Neural cell (in vitro differentiated cells): Measurements from ENCODE around the gene TMEM258. TPM values are rescaled to one million over a fixed set of nuclear protein-coding genes. Genes with fewer than 3 reads are reported as not detected.

Experiments
- H2AFZ ChIP-seq: fragments of 200-600, 300-800 bp; sonication (generic), shearing (Covaris generic); 2 replicates; pipeline ENCODE4 v1.6.0; 2014; ENCODE audit warnings: low read depth, mild to moderate bottlenecking, antibody characterized with exemption, low read length, moderate library complexity
- H3F3A ChIP-seq: fragments of 200-600 bp; shearing (Covaris generic); 2 replicates; pipeline ENCODE4 v1.6.1; 2016; ENCODE audit warnings: mild to moderate bottlenecking, moderate library complexity, mixed read lengths, antibody characterized with exemption, low read length; ENCODE audit not compliant: insufficient read depth, poor library complexity, severe bottlenecking
- H3K27ac ChIP-seq: fragments of 200-600, 300-800 bp; sonication (generic), shearing (Covaris generic); 2 replicates; pipeline ENCODE4 v1.5.1; 2014; ENCODE audit warnings: mild to moderate bottlenecking, low read length, moderate library complexity
- H3K27me3 ChIP-seq: fragments of 300-800, 200-600 bp; sonication (generic), shearing (Covaris generic); 2 replicates; pipeline ENCODE4 v1.6.0; 2014; ENCODE audit warnings: mild to moderate bottlenecking, low read depth, low read length, moderate library complexity; ENCODE audit not compliant: insufficient read depth
- H3K36me3 ChIP-seq: fragments of 300-800, 200-600 bp; sonication (generic), shearing (Covaris generic); 2 replicates; pipeline ENCODE4 v1.5.1; 2014; ENCODE audit warnings: mild to moderate bottlenecking, antibody characterized with exemption, low read length, moderate library complexity; ENCODE audit not compliant: insufficient read depth
- H3K4me2 ChIP-seq: fragments of 300-800, 200-600 bp; sonication (generic), shearing (Covaris generic); 2 replicates; pipeline ENCODE4 v1.6.0; 2014; ENCODE audit warnings: mild to moderate bottlenecking, low read length
- H3K4me3 ChIP-seq: fragments of 300-800, 200-600 bp; sonication (generic), shearing (Covaris generic); 2 replicates; pipeline ENCODE4 v1.5.1; 2014; ENCODE audit warnings: mild to moderate bottlenecking, low read length, moderate library complexity
- H3K79me2 ChIP-seq: fragments of 200-600 bp; shearing (Covaris generic); replicated peaks from 2 replicates; pipeline ENCODE4 v1.6.0; 2014; ENCODE audit warnings: mild to moderate bottlenecking, low read length, moderate library complexity; ENCODE audit not compliant: insufficient read depth
- H3K9ac ChIP-seq: fragments of 300-800, 200-600 bp; sonication (generic), shearing (Covaris generic); 2 replicates; pipeline ENCODE4 v1.6.1; 2016; ENCODE audit warnings: mild to moderate bottlenecking, low read length, mixed read lengths
- H3K9me2 ChIP-seq: fragments of 200-600 bp; shearing (Covaris generic); 2 replicates; pipeline ENCODE4 v1.6.1; 2016; ENCODE audit warnings: mild to moderate bottlenecking, low read length, mixed read lengths; ENCODE audit not compliant: insufficient read depth
- H3K9me3 ChIP-seq: fragments of 200-600, 300-800 bp; sonication (generic), shearing (Covaris generic); 2 replicates; pipeline ENCODE4 v1.6.1; 2016; ENCODE audit warnings: mild to moderate bottlenecking, mixed run types, low read length, moderate library complexity, mixed read lengths
- H4K20me1 ChIP-seq: fragments of 200-600 bp; shearing (Covaris generic); 2 replicates; pipeline ENCODE4 v1.6.1; 2016; ENCODE audit warnings: mild to moderate bottlenecking, mixed run types; ENCODE audit not compliant: insufficient read depth
- EP300 ChIP-seq: fragments of 450-650 bp; conservative IDR thresholded peaks from 2 replicates; pipeline ENCODE4 v1.6.1; 2014; ENCODE audit warnings: antibody characterized with exemption, mild to moderate bottlenecking, moderate library complexity; ENCODE audit not compliant: poor library complexity, severe bottlenecking
- EZH2 ChIP-seq: fragments of 200-600, 300-800 bp; shearing (Covaris generic), sonication (generic); IDR thresholded peaks from 2 replicates; pipeline ENCODE4 v1.6.1; 2014; ENCODE audit warnings: antibody characterized with exemption, low read length, borderline replicate concordance, mild to moderate bottlenecking; ENCODE audit not compliant: insufficient read depth, poor library complexity, severe bottlenecking
- MXI1 ChIP-seq: fragments of 450-650 bp; conservative IDR thresholded peaks from 2 replicates; pipeline ENCODE4 v1.6.1; 2014; ENCODE audit warnings: antibody characterized with exemption, mild to moderate bottlenecking; ENCODE audit not compliant: poor library complexity, severe bottlenecking
- POLR2AphosphoS5 ChIP-seq: IDR thresholded peaks from 2 replicates; pipeline ENCODE4 v1.6.1; 2012
- RAD21 ChIP-seq: fragments of 450-650 bp; conservative IDR thresholded peaks from 2 replicates; pipeline ENCODE4 v1.6.1; 2014; ENCODE audit warnings: antibody characterized with exemption, mild to moderate bottlenecking, moderate library complexity
- SMC3 ChIP-seq: fragments of 450-650 bp; conservative IDR thresholded peaks from 2 replicates; pipeline ENCODE4 v1.6.1; 2014; ENCODE audit warnings: antibody characterized with exemption, mild to moderate bottlenecking, moderate library complexity; ENCODE audit not compliant: poor library complexity
- TAF1 ChIP-seq: IDR thresholded peaks from 2 replicates; pipeline ENCODE4 v1.6.1; 2012; ENCODE audit warnings: low read depth
- polyA plus RNA-seq: library from polyadenylated mRNA; depleted of rRNA; stranded (reverse); fragments of >200 nt; gene quantifications from 2 replicates; pipeline ENCODE4 v1.2.3, GENCODE V29; 2014
- TF ChIP-seq, protein P1 (sequence below): IDR thresholded peaks from 2 replicates; pipeline ENCODE4 v1.6.1; 2012; ENCODE audit warnings: borderline replicate concordance
- TF ChIP-seq, protein P2 (sequence below): fragments of 450-650 bp; IDR thresholded peaks from 2 replicates; pipeline ENCODE4 v1.5.1; 2014; ENCODE audit warnings: antibody characterized with exemption, mild to moderate bottlenecking, moderate library complexity; ENCODE audit not compliant: poor library complexity, severe bottlenecking

The TMEM258 gene
- polyA plus RNA-seq, 1 donor from 2014 or later, result 134 TPM

DNA sequence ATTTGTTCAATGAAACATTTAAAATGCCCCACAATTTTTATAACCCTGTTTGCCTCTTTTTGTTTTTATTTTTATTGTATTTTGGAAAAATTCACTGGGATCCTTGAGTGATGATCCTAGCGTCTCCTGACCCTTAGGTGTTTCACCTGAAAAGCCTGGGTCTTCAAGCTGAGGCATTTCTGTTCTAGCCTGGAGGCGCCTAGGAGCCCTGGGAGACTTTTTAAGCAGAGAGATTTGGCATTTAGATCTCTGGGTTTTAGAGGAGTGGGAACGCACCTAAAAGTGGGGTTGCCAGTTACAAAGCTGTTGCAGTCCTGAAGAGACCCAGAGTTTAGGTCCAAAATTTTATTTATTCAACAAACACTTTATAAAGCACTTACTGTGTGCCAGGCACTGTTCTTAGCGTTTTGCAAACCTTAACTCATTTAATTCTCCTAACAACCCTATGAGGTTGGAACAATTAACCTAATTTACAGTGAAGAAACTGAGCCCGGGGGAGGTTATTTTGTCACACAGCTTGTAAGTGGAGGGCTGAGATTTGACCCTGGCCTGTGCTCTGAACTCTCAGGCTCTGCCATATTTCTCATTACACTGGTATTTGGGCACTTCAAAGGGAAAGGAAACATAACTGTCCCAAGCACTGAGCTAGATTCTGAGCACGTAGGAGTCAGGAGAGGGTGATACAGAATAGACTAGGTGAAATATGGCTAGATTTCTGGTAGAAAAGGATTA is 25.2 kb upstream of the TMEM258 start:
- no peaks in the 10 kb centered on the region for H3K9me3 ChIP-seq
- H3K4me3 ChIP-seq, result peak overlapping the region; percentile 99
- H3K27ac ChIP-seq, result peak overlapping the region; percentile 93
- H3K9ac ChIP-seq, result peak overlapping the region; percentile 97
- H3F3A ChIP-seq, result no peaks in the 10 kb centered on the region
- no peaks in the 10 kb centered on the region for H3K36me3 ChIP-seq
- no peaks in the 10 kb centered on the region for H3K9me2 ChIP-seq
- peaks cover 40% of the 10 kb centered on the region for H3K79me2 ChIP-seq
- H4K20me1 ChIP-seq, result no peaks in the 10 kb centered on the region
- H2AFZ ChIP-seq, result peak overlapping the region; percentile 3
- TF ChIP-seq RAD21 (no peak), TAF1 (no peak), MXI1 (no peak), EZH2 (no peak), SMC3 (no peak)
- TF ChIP-seq, protein P1, sequence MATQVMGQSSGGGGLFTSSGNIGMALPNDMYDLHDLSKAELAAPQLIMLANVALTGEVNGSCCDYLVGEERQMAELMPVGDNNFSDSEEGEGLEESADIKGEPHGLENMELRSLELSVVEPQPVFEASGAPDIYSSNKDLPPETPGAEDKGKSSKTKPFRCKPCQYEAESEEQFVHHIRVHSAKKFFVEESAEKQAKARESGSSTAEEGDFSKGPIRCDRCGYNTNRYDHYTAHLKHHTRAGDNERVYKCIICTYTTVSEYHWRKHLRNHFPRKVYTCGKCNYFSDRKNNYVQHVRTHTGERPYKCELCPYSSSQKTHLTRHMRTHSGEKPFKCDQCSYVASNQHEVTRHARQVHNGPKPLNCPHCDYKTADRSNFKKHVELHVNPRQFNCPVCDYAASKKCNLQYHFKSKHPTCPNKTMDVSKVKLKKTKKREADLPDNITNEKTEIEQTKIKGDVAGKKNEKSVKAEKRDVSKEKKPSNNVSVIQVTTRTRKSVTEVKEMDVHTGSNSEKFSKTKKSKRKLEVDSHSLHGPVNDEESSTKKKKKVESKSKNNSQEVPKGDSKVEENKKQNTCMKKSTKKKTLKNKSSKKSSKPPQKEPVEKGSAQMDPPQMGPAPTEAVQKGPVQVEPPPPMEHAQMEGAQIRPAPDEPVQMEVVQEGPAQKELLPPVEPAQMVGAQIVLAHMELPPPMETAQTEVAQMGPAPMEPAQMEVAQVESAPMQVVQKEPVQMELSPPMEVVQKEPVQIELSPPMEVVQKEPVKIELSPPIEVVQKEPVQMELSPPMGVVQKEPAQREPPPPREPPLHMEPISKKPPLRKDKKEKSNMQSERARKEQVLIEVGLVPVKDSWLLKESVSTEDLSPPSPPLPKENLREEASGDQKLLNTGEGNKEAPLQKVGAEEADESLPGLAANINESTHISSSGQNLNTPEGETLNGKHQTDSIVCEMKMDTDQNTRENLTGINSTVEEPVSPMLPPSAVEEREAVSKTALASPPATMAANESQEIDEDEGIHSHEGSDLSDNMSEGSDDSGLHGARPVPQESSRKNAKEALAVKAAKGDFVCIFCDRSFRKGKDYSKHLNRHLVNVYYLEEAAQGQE, result no peak
- H3K27me3 ChIP-seq, result no peaks in the 10 kb centered on the region
- H3K4me2 ChIP-seq, result peak overlapping the region; percentile 68

DNA sequence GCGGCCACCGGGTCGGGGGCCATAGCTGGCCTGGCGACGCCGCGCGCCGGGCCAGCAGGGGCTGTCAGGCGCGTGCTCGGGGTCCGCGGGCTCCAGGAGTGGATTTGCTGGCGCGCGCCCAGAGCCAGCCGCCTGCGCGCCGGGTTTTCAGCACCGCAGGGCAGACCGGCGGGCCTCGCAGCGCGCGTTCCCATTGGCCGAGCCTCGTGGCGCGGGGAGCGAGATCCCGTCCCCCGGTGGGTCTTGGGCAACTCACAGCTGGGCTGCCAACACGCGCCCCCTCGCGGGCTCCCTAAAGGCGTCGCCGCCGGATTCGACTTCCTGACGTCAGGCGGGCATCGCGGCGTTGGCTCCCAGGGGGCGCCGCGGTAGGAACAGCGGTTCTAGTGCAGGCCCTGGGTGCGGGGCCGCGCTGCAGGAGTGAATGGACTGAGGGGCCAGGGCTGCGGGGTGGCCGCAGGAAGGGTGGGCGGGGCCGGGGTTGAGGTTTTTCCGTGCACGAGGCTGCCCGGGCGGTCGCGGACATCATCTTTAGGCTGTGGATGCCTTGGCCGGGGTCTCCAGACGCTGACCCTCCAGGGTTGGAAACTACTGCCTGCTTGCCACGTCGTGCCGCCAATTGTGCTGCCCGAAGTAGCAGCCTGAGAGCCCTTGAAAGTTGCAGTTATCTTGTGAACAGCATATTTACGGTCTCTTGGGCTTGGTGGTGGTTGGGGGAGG is 24.5 kb upstream of the TMEM258 start, which contains the start of gene FADS1:
Gene FADS1, minus strand, starts transcription at position 268 of the 720 bp plus-strand sequence. Its CDS starts 74 bp downstream, at position 194.
- Histone ChIP-seq H3K9me2 (no peaks in the 10 kb centered on the region), H3K4me3 (peak within 1 kb of the TSS; percentile 99), H3K9me3 (no peaks in the 10 kb centered on the region), H3K9ac (peak within 1 kb of the TSS; percentile 97), H4K20me1 (no peaks in the 10 kb centered on the region), H3F3A (no peaks in the 10 kb centered on the region), H3K79me2 (peaks cover 40% of the 10 kb centered on the region), H3K27me3 (no peaks in the 10 kb centered on the region), H2AFZ (peak within 1 kb of the TSS; percentile 42), H3K4me2 (peak within 1 kb of the TSS; percentile 75), H3K27ac (peak within 1 kb of the TSS; percentile 93), H3K36me3 (peaks cover 5% of the 10 kb centered on the region)
- TF ChIP-seq, protein P2, sequence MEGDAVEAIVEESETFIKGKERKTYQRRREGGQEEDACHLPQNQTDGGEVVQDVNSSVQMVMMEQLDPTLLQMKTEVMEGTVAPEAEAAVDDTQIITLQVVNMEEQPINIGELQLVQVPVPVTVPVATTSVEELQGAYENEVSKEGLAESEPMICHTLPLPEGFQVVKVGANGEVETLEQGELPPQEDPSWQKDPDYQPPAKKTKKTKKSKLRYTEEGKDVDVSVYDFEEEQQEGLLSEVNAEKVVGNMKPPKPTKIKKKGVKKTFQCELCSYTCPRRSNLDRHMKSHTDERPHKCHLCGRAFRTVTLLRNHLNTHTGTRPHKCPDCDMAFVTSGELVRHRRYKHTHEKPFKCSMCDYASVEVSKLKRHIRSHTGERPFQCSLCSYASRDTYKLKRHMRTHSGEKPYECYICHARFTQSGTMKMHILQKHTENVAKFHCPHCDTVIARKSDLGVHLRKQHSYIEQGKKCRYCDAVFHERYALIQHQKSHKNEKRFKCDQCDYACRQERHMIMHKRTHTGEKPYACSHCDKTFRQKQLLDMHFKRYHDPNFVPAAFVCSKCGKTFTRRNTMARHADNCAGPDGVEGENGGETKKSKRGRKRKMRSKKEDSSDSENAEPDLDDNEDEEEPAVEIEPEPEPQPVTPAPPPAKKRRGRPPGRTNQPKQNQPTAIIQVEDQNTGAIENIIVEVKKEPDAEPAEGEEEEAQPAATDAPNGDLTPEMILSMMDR, result peak; percentile 90
- TF ChIP-seq MXI1 (peak; percentile 88), TAF1 (no peak), EZH2 (no peak), POLR2AphosphoS5 (peak; percentile 82), RAD21 (peak; percentile 58), EP300 (peak; percentile 75), SMC3 (peak; percentile 64)
- TF ChIP-seq, protein P1, result peak; percentile 28
